Measurements from ENCODE around the gene CAMTA2. TPM values are rescaled to one million over a fixed set of nuclear protein-coding genes. Genes with fewer than 3 reads are reported as not detected.

The CAMTA2 gene
- total and polyA plus RNA-seq, 4 donors = 7.8 to 17.6 (median 12.0) TPM

- Histone ChIP-seq H3K27me3 (ENCODE audit: control insufficient read depth in 4 of 4, insufficient read depth in 4 of 4, low read length in 3 of 4) (no peaks in the 10 kb centered on the region), H3K9me3 (ENCODE audit: control insufficient read depth in 4 of 4, low read length in 3 of 4) (no peaks in the 10 kb centered on the region), H3K4me3 (ENCODE audit: low read depth in 1 of 3, low read length in 3 of 3) (no peak overlapping the region), H3K9ac (ENCODE audit: low read depth in 1 of 2, low read length in 2 of 2) (no peak overlapping the region), H3K4me1 (ENCODE audit: control insufficient read depth in 4 of 4, insufficient read depth in 4 of 4, low read length in 3 of 4) (no peaks in the 10 kb centered on the region), H3K36me3 (ENCODE audit: control insufficient read depth in 4 of 4, insufficient read depth in 3 of 4, low read depth in 1 of 4, low read length in 3 of 4) (peaks cover 24 to 77% (median 50%) of the 10 kb centered on the region in 4 donors), H3K27ac (ENCODE audit: low read depth in 1 of 2, low read length in 2 of 2) (no peak overlapping the region)
- WGBS = 80% methylated on average over 1 of the region's 1 CpG
- no peak for DNase-seq (ENCODE audit: low spot score)
- peak; percentile 16 to 29 for TF ChIP-seq RAD21 (IDR thresholded peaks at IDR 0.05)
- TF ChIP-seq SP1 (IDR thresholded peaks at IDR 0.05) = no peak
Observed at GRCh38 chr17:5019475-5019956, 32.0 kb upstream of the CAMTA2 start.

GRCh38 chr17:5014357-5014756 lies 26.9 kb upstream of the CAMTA2 start:
- H3K9me3 ChIP-seq (ENCODE audit: control insufficient read depth in 4 of 4, low read length in 3 of 4) = no peaks in the 10 kb centered on the region
- H3K4me1 ChIP-seq (ENCODE audit: control insufficient read depth in 4 of 4, insufficient read depth in 4 of 4, low read length in 3 of 4) = no peaks in the 10 kb centered on the region
- TF ChIP-seq EGR1 (IDR thresholded peaks at IDR 0.05; ENCODE audit: low read depth in 2 of 2) (no peak), RXRA (IDR thresholded peaks at IDR 0.05) (no peak), RAD21 (IDR thresholded peaks at IDR 0.05) (no peak), ATF3 (IDR thresholded peaks at IDR 0.05) (no peak), CTCF (IDR thresholded peaks at IDR 0.05; ENCODE audit: low read depth, low read length, missing input control) (no peak), ZBTB33 (IDR thresholded peaks at IDR 0.05) (no peak), TAF1 (conservative IDR thresholded peaks at IDR 0.05) (no peak), HNF4G (IDR thresholded peaks at IDR 0.05) (no peak), REST (IDR thresholded peaks at IDR 0.05) (no peak), FOXA2 (IDR thresholded peaks at IDR 0.05) (no peak), FOXA1 (IDR thresholded peaks at IDR 0.05) (no peak), NR2F2 (IDR thresholded peaks at IDR 0.05) (no peak), SP1 (IDR thresholded peaks at IDR 0.05) (no peak), GABPA (IDR thresholded peaks at IDR 0.05 in 1 of 2, conservative IDR thresholded peaks at IDR 0.05 in 1 of 2) (no peak), HNF4A (conservative IDR thresholded peaks at IDR 0.05) (no peak), JUND (IDR thresholded peaks at IDR 0.05) (no peak), MAX (IDR thresholded peaks at IDR 0.05) (no peak)
- WGBS = 84% methylated on average over 4 of the region's 4 CpGs
- DNase-seq (ENCODE audit: low spot score) = no peak
- H3K27ac ChIP-seq (ENCODE audit: low read depth in 1 of 2, low read length in 2 of 2) = no peak overlapping the region
- H3K9ac ChIP-seq (ENCODE audit: low read depth in 1 of 2, low read length in 2 of 2) = no peak overlapping the region
- peaks cover 18 to 70% (median 39%) of the 10 kb centered on the region in 4 donors for H3K36me3 ChIP-seq (ENCODE audit: control insufficient read depth in 4 of 4, insufficient read depth in 3 of 4, low read depth in 1 of 4, low read length in 3 of 4)
- H3K27me3 ChIP-seq (ENCODE audit: control insufficient read depth in 4 of 4, insufficient read depth in 4 of 4, low read length in 3 of 4) = no peaks in the 10 kb centered on the region
- H3K4me3 ChIP-seq (ENCODE audit: low read depth in 1 of 3, low read length in 3 of 3) = no peak overlapping the region

All from liver (tissue), 9 donors.